DND-41 (cell line): ENCODE measurements around the gene CCDC138.

Experiments
- ATAC-seq: fragments of 200-7000 bp; cut with Tn5 transposase; 3 replicates; pipeline ENCODE4 v1.9.1; 2021; ENCODE audit warnings: low read depth; ENCODE audit not compliant: insufficient read depth
- DNase-seq: peaks from one replicate; pipeline ENCODE4 v3.0.0-alpha.2; 2020
- H2AFZ ChIP-seq: 2 replicates; pipeline ENCODE4 v1.6.0; 2012; ENCODE audit warnings: low read depth, low read length
- H3K27ac ChIP-seq: 2 replicates; pipeline ENCODE4 v1.5.1; 2012; ENCODE audit warnings: low read length, inconsistent platforms
- H3K27me3 ChIP-seq: fragments of 200-600 bp; sonication (generic); 2 replicates; pipeline ENCODE4 v1.6.0; 2012; ENCODE audit warnings: low read length, mild to moderate bottlenecking, inconsistent platforms; ENCODE audit not compliant: insufficient read depth, poor library complexity
- H3K36me3 ChIP-seq: 2 replicates; pipeline ENCODE4 v1.5.1; 2012; ENCODE audit warnings: low read length, inconsistent platforms; ENCODE audit not compliant: insufficient read depth
- H3K4me1 ChIP-seq: 2 replicates; pipeline ENCODE4 v1.5.1; 2012; ENCODE audit warnings: mild to moderate bottlenecking, low read length; ENCODE audit not compliant: insufficient read depth
- H3K4me2 ChIP-seq: 2 replicates; pipeline ENCODE4 v1.6.0; 2012; ENCODE audit warnings: mild to moderate bottlenecking, moderate library complexity, low read length, inconsistent platforms; ENCODE audit not compliant: insufficient read depth
- H3K4me3 ChIP-seq, 2 experiments: fragments of 200-600 bp in 1 of 2; shearing (Covaris generic) in 1 of 2; 2 replicates each; pipeline ENCODE4 v1.5.1; 2012 to 2016; ENCODE audit warnings: inconsistent platforms in 2 of 2, low read length in 2 of 2, mild to moderate bottlenecking in 2 of 2, low read depth in 1 of 2, moderate library complexity in 1 of 2
- H3K79me2 ChIP-seq: 2 replicates; pipeline ENCODE4 v1.6.0; 2012; ENCODE audit warnings: low read length, inconsistent platforms; ENCODE audit not compliant: insufficient read depth
- H3K9ac ChIP-seq: 2 replicates; pipeline ENCODE4 v1.6.0; 2012; ENCODE audit warnings: low read depth, mild to moderate bottlenecking, inconsistent platforms, low read length, moderate library complexity
- H3K9me3 ChIP-seq: 2 replicates; pipeline ENCODE4 v1.5.1; 2012; ENCODE audit warnings: low read length, moderate library complexity, mild to moderate bottlenecking, inconsistent platforms; ENCODE audit not compliant: insufficient read depth, severe bottlenecking
- H4K20me1 ChIP-seq: 2 replicates; pipeline ENCODE4 v1.6.0; 2012; ENCODE audit warnings: low read length; ENCODE audit not compliant: insufficient read depth
- CTCF ChIP-seq: IDR thresholded peaks from 2 replicates; pipeline ENCODE4 v1.5.1; 2012; ENCODE audit warnings: borderline replicate concordance, low read length, moderate library complexity, mild to moderate bottlenecking; ENCODE audit not compliant: poor library complexity, severe bottlenecking; ENCODE audit errors: extremely low read depth
- EZH2 ChIP-seq: IDR thresholded peaks from 3 replicates; pipeline ENCODE4 v1.6.1; 2012; ENCODE audit warnings: borderline replicate concordance, low read depth, mild to moderate bottlenecking, moderate library complexity, low read length, inconsistent platforms; ENCODE audit not compliant: severe bottlenecking

The CCDC138 gene

GRCh38 chr2:108877506-108877905, 90.9 kb downstream of the CCDC138 start:
- Histone ChIP-seq H3K27me3 (no peaks in the 10 kb centered on the region), H3K4me3 (no peak overlapping the region), H2AFZ (no peak overlapping the region), H3K9me3 (peaks cover 45% of the 10 kb centered on the region), H3K36me3 (peaks cover 58% of the 10 kb centered on the region), H3K27ac (no peak overlapping the region), H3K79me2 (no peaks in the 10 kb centered on the region), H4K20me1 (no peaks in the 10 kb centered on the region), H3K9ac (no peak overlapping the region), H3K4me2 (no peak overlapping the region), H3K4me1 (no peaks in the 10 kb centered on the region)
- no peak for DNase-seq
- TF ChIP-seq CTCF (no peak), EZH2 (no peak)
- 0 out of 3 replicates have a peak, but pooled peaks have one; percentile 16 for ATAC-seq

GRCh38 chr2:108878276-108878675, 91.7 kb downstream of the CCDC138 start:
- Histone ChIP-seq H3K4me3 (no peak overlapping the region), H3K4me1 (no peaks in the 10 kb centered on the region), H3K4me2 (no peak overlapping the region), H3K9ac (no peak overlapping the region), H2AFZ (no peak overlapping the region), H3K79me2 (no peaks in the 10 kb centered on the region), H3K36me3 (peaks cover 53% of the 10 kb centered on the region), H3K27ac (no peak overlapping the region), H3K9me3 (peaks cover 51% of the 10 kb centered on the region), H4K20me1 (no peaks in the 10 kb centered on the region), H3K27me3 (no peaks in the 10 kb centered on the region)
- no peak for TF ChIP-seq CTCF
- no peak for DNase-seq
- no peak for ATAC-seq

- H2AFZ ChIP-seq: no peak overlapping the region
- H3K4me2 ChIP-seq: no peak overlapping the region
- H3K27me3 ChIP-seq: no peaks in the 10 kb centered on the region
- TF ChIP-seq EZH2 (no peak), CTCF (no peak)
- no peaks in the 10 kb centered on the region for H3K4me1 ChIP-seq
- no peaks in the 10 kb centered on the region for H3K79me2 ChIP-seq
- H4K20me1 ChIP-seq: no peaks in the 10 kb centered on the region
- H3K9me3 ChIP-seq: peaks cover 34% of the 10 kb centered on the region
- no peak overlapping the region for H3K27ac ChIP-seq
- peaks cover 23% of the 10 kb centered on the region for H3K36me3 ChIP-seq
- H3K9ac ChIP-seq: no peak overlapping the region
- ATAC-seq (0 out of 3 replicates have a peak, but pooled peaks have one; percentile 8), DNase-seq (no peak)
- H3K4me3 ChIP-seq: no peak overlapping the region
Measured at GRCh38 chr2:108884619-108885018, 98.0 kb downstream of the CCDC138 start.

GRCh38 chr2:108889907-108890306, 103.3 kb downstream of the CCDC138 start:
- peaks cover 41% of the 10 kb centered on the region for H3K36me3 ChIP-seq
- H3K4me3 ChIP-seq: no peak overlapping the region
- no peak overlapping the region for H3K27ac ChIP-seq
- TF ChIP-seq EZH2: no peak
- no peak for TF ChIP-seq CTCF
- DNase-seq (no peak), ATAC-seq (no peak)
- H3K27me3 ChIP-seq: no peaks in the 10 kb centered on the region
- H3K4me2 ChIP-seq: no peak overlapping the region
- H4K20me1 ChIP-seq: no peaks in the 10 kb centered on the region
- peaks cover 17% of the 10 kb centered on the region for H3K9me3 ChIP-seq
- H3K4me1 ChIP-seq: no peaks in the 10 kb centered on the region
- H3K9ac ChIP-seq: no peak overlapping the region
- H2AFZ ChIP-seq: no peak overlapping the region
- H3K79me2 ChIP-seq: no peaks in the 10 kb centered on the region
